ENCODE results near the gene ZNF418. TPM values are rescaled to one million over a fixed set of nuclear protein-coding genes. Genes with fewer than 3 reads are reported as not detected.

The ZNF418 gene
- total and polyA plus RNA-seq, 2 of the 13 experiments (the other 11 are each of a cell fraction or from before 2014, with no cell fraction given): 0.07 to 0.27 TPM

DNA sequence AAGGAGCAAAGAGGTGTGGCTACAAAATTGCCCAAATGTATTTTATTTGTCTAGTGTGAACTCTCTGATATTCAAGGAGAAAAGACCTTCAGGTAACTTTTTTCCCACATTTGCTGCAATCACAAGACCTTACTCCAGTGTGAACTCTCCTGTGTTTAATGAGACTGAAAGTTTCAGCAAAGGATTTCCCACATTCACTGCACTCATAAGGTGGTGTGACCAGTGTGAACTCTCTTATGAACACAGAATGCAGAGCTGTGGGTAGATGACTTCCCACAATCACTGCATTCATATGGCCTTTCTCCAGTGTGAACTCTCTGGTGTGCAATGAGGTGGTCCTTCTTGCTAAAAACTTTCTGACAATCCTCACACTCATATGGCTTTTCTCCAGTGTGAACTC is 62.8 kb downstream of the ZNF418 start:
- ATAC-seq (no peak), FAIRE-seq (no peak), DNase-seq (ENCODE audit: low spot score) (no peak)
- no peak overlapping the region for H3K27ac ChIP-seq (ENCODE audit: extremely low read length, insufficient read depth, low read length)
- no peaks in the 10 kb centered on the region for H4K20me1 ChIP-seq (ENCODE audit: insufficient read depth, low read length)
- TF ChIP-seq, protein P1, sequence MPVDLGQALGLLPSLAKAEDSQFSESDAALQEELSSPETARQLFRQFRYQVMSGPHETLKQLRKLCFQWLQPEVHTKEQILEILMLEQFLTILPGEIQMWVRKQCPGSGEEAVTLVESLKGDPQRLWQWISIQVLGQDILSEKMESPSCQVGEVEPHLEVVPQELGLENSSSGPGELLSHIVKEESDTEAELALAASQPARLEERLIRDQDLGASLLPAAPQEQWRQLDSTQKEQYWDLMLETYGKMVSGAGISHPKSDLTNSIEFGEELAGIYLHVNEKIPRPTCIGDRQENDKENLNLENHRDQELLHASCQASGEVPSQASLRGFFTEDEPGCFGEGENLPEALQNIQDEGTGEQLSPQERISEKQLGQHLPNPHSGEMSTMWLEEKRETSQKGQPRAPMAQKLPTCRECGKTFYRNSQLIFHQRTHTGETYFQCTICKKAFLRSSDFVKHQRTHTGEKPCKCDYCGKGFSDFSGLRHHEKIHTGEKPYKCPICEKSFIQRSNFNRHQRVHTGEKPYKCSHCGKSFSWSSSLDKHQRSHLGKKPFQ (CRISPR knock-in tag; IDR thresholded peaks at IDR 0.05; ENCODE audit: insufficient replicate concordance): peak; percentile 27
- TF ChIP-seq ZBTB1 (CRISPR knock-in tag; IDR thresholded peaks at IDR 0.05; ENCODE audit: borderline replicate concordance) (no peak), KDM5B (CRISPR knock-in tag; IDR thresholded peaks at IDR 0.05; ENCODE audit: borderline replicate concordance) (no peak), MTF2 (CRISPR knock-in tag; IDR thresholded peaks at IDR 0.05; ENCODE audit: borderline replicate concordance) (no peak)
- peaks cover 4% of the 10 kb centered on the region; the same call in 1 of the 2 replicates for H3K9me3 ChIP-seq (ENCODE audit: low read length)
- no peak overlapping the region for H3K9ac ChIP-seq (ENCODE audit: insufficient read depth, low read depth, low read length)
- no peak overlapping the region for H3K4me2 ChIP-seq (ENCODE audit: low read depth, low read length)
- no peaks in the 10 kb centered on the region for H3K27me3 ChIP-seq (ENCODE audit: control insufficient read depth in 1 of 2, insufficient read depth in 2 of 2, low read length in 2 of 2)
- CTCF ChIA-PET (ENCODE audit: low intra/inter-chr PET ratio, low total read pairs): no interaction called here
- POLR2A ChIA-PET: no interaction called here
- no TSS peak for BruUV-seq (replicated peaks)
- H2AFZ ChIP-seq (ENCODE audit: low read length): no peak overlapping the region
- in situ Hi-C loops (cut with HindIII; ENCODE audit: extremely low pct_ligation_motif_present, low pct_unique_long_range_greater_than_20kb) (no loop called here), intact Hi-C loops (cut with micrococcal nuclease; ENCODE audit: unreplicated experiment) (no loop called here)
- H3K79me2 ChIP-seq (ENCODE audit: insufficient read depth, low read length): no peaks in the 10 kb centered on the region
- no peaks in the 10 kb centered on the region for H3K4me1 ChIP-seq (ENCODE audit: insufficient read depth, low read length)
- no peak overlapping the region for H3K4me3 ChIP-seq (replicated peaks in 1 of 3; ENCODE audit: insufficient read depth in 1 of 3, low read depth in 2 of 3, low read length in 3 of 3)
- peaks cover 2 to 6% of the 10 kb centered on the region in 2 experiments; a peak in 1 of 5 replicates for H3K36me3 ChIP-seq (replicated peaks in 1 of 2; ENCODE audit: control insufficient read depth in 1 of 2, insufficient read depth in 2 of 2, low read length in 2 of 2)

Other genes starting within 250 kb of the ZNF418 start
- gene ZNF154, start 226.2 kb downstream of the ZNF418 start, total RNA-seq (2016; rRNA removed; fragmentation: Illumina TruSeq; extraction: Trizol): not detected in 2 replicates
- not detected in 2 replicates for gene ZNF154, start 226.2 kb downstream of the ZNF418 start, polyA plus RNA-seq (2011; rRNA removed)
- not detected in 2 replicates for gene ZNF671, start 207.8 kb downstream of the ZNF418 start, total RNA-seq (2016; rRNA removed; fragmentation: Illumina TruSeq; extraction: Trizol)
- not detected in 2 replicates for gene ZNF671, start 207.8 kb downstream of the ZNF418 start, polyA plus RNA-seq (2011; rRNA removed)
- 15.6 and 16.9 TPM in 2 replicates for gene ZNF776, start 188.6 kb downstream of the ZNF418 start, total RNA-seq (2016; rRNA removed; fragmentation: Illumina TruSeq; extraction: Trizol)
- 7.6 and 8.2 TPM in 2 replicates for gene ZNF776, start 188.6 kb downstream of the ZNF418 start, polyA plus RNA-seq (2011; rRNA removed)
- gene ZNF586, start 165.7 kb downstream of the ZNF418 start, total RNA-seq (2016; rRNA removed; fragmentation: Illumina TruSeq; extraction: Trizol): 2.1 and 3.4 TPM in 2 replicates
- 0.50 and 0.89 TPM in 2 replicates for gene ZNF586, start 165.7 kb downstream of the ZNF418 start, polyA plus RNA-seq (2011; rRNA removed)
- 16.3 and 16.6 TPM in 2 replicates for gene ZNF552, start 120.5 kb downstream of the ZNF418 start, total RNA-seq (2016; rRNA removed; fragmentation: Illumina TruSeq; extraction: Trizol)
- gene ZNF552, start 120.5 kb downstream of the ZNF418 start, polyA plus RNA-seq (2011; rRNA removed): 8.1 and 11.7 TPM in 2 replicates
- 29.9 and 33.6 TPM in 2 replicates for gene ZNF587B, start 105.1 kb downstream of the ZNF418 start, total RNA-seq (2016; rRNA removed; fragmentation: Illumina TruSeq; extraction: Trizol)
- gene ZNF587B, start 105.1 kb downstream of the ZNF418 start, polyA plus RNA-seq (2011; rRNA removed): 4.3 and 5.2 TPM in 2 replicates
- gene ZNF587, start 85.5 kb downstream of the ZNF418 start, total RNA-seq (2016; rRNA removed; fragmentation: Illumina TruSeq; extraction: Trizol): 17.5 and 22.9 TPM in 2 replicates
- 8.7 and 12.6 TPM in 2 replicates for gene ZNF587, start 85.5 kb downstream of the ZNF418 start, polyA plus RNA-seq (2011; rRNA removed)
- 2.3 and 3.4 TPM in 2 replicates for gene ZNF814, start 46.4 kb downstream of the ZNF418 start, total RNA-seq (2016; rRNA removed; fragmentation: Illumina TruSeq; extraction: Trizol)
- 2.1 and 2.5 TPM in 2 replicates for gene ZNF814, start 46.4 kb downstream of the ZNF418 start, polyA plus RNA-seq (2011; rRNA removed)
- gene ZNF417, start 18.8 kb downstream of the ZNF418 start, total RNA-seq (2016; rRNA removed; fragmentation: Illumina TruSeq; extraction: Trizol): 13.7 and 14.1 TPM in 2 replicates
- gene ZNF417, start 18.8 kb downstream of the ZNF418 start, polyA plus RNA-seq (2011; rRNA removed): 2.9 and 3.2 TPM in 2 replicates
- 6.0 and 6.7 TPM in 2 replicates for gene ZNF256, start 12.3 kb upstream of the ZNF418 start, total RNA-seq (2016; rRNA removed; fragmentation: Illumina TruSeq; extraction: Trizol)
- 3.1 and 3.8 TPM in 2 replicates for gene ZNF256, start 12.3 kb upstream of the ZNF418 start, polyA plus RNA-seq (2011; rRNA removed)
- gene C19orf18, start 39.1 kb upstream of the ZNF418 start, total RNA-seq (2016; rRNA removed; fragmentation: Illumina TruSeq; extraction: Trizol): 0.22 and 0.38 TPM in 2 replicates
- 0.55 and 0.56 TPM in 2 replicates for gene C19orf18, start 39.1 kb upstream of the ZNF418 start, polyA plus RNA-seq (2011; rRNA removed)
- gene ZNF606, start 67.4 kb upstream of the ZNF418 start, total RNA-seq (2016; rRNA removed; fragmentation: Illumina TruSeq; extraction: Trizol): 8.4 and 14.8 TPM in 2 replicates
- gene ZNF606, start 67.4 kb upstream of the ZNF418 start, polyA plus RNA-seq (2011; rRNA removed): 4.2 and 5.2 TPM in 2 replicates
- not detected in 2 replicates for gene ZSCAN1, start 98.6 kb upstream of the ZNF418 start, total RNA-seq (2016; rRNA removed; fragmentation: Illumina TruSeq; extraction: Trizol)
- gene ZSCAN1, start 98.6 kb upstream of the ZNF418 start, polyA plus RNA-seq (2011; rRNA removed): not detected in 2 replicates
- gene ZNF135, start 123.9 kb upstream of the ZNF418 start, total RNA-seq (2016; rRNA removed; fragmentation: Illumina TruSeq; extraction: Trizol): not detected in 2 replicates
- gene ZNF135, start 123.9 kb upstream of the ZNF418 start, polyA plus RNA-seq (2011; rRNA removed): not detected in 2 replicates
- not detected in 2 replicates for gene ZSCAN18, start 162.8 kb upstream of the ZNF418 start, total RNA-seq (2016; rRNA removed; fragmentation: Illumina TruSeq; extraction: Trizol)
- 0.10 TPM in 1 of 2 replicates, not detected in the other for gene ZSCAN18, start 162.8 kb upstream of the ZNF418 start, polyA plus RNA-seq (2011; rRNA removed)
- 9.6 and 11.4 TPM in 2 replicates for gene ZNF329, start 215.4 kb upstream of the ZNF418 start, total RNA-seq (2016; rRNA removed; fragmentation: Illumina TruSeq; extraction: Trizol)
- 3.8 and 4.6 TPM in 2 replicates for gene ZNF329, start 215.4 kb upstream of the ZNF418 start, polyA plus RNA-seq (2011; rRNA removed)
- gene ZNF274, start 247.7 kb upstream of the ZNF418 start, total RNA-seq (2016; rRNA removed; fragmentation: Illumina TruSeq; extraction: Trizol): 17.0 and 23.0 TPM in 2 replicates
- gene ZNF274, start 247.7 kb upstream of the ZNF418 start, polyA plus RNA-seq (2011; rRNA removed): 16.1 and 21.0 TPM in 2 replicates

All from HepG2 (cell line).